HG03103 (cell line): ENCODE measurements around the gene CRYBB1.
A peak's percentile ranks its signal among the peaks of the same experiment; 100 is the strongest.

ENCODE experiments used
- ATAC-seq: cut with Tn5 transposase; IDR thresholded peaks from one replicate; pipeline ENCODE4 v1.9.1; 2021; ENCODE audit warnings: low read depth; ENCODE audit not compliant: unreplicated experiment

The CRYBB1 gene

DNA sequence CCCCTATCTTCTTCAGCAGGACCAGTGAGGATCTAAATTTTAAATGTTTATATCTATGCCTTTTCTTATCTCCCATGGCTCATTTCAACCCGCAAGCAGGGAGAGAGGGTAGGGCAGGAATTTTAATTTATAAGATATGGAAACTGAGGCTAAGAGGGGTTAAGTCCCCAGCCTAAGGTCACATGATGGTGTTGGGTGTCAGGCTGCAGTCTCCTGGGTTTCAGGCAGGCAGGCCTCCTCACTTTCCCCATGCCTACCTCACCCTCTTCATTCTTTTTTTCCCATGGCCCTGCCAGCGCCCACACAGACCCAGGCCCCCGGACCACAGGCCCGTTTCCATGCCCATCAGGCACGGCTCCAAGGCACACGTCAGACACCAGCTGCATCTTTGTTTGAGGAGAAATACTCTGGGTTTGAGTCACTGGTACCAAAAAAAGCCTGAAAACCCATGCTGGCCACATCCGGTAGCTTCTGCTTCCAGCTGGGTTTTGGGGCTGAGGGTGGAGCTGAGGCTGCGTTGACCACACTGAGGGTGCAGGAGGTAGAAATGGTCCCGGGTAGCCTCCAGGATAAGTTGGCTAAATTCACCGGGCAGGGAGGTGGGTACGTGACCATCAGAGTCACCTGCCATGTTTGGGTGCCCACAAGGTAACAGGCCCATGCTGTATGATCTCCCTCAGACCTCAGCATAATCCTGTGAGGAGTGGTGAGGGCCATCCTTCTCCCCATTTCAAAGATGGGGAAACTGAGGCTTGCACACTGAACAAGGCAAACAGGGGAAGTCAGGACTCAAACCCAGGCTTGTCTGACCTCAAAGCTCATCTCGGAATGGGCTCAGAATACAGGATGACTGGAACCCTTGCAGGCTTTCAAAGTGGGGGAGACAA lies 7.5 kb downstream of the CRYBB1 start:
- ATAC-seq: peak; percentile 65

- no peak for ATAC-seq
Observed at GRCh38 chr22:26609287-26609686, 8.5 kb downstream of the CRYBB1 start.

DNA sequence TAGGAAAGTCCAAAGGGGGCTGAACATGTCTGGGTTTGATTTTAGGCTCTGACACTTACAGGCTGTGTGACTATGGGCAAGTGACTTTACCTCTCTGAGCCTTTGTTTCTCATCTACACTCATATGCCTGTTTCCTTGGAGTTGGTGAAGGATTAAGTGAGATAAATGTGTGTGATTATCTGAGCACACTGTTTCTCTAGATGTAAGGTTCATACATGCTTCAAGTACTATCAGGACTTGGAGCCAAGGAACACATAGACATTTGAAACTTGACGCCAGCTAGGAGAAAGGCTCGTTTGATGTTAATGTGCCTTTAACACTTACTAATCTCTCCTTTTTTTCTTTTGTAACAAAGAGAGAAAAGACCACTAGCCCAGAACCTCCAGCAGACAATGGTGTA lies 9.7 kb downstream of the CRYBB1 start:
- no peak for ATAC-seq

DNA sequence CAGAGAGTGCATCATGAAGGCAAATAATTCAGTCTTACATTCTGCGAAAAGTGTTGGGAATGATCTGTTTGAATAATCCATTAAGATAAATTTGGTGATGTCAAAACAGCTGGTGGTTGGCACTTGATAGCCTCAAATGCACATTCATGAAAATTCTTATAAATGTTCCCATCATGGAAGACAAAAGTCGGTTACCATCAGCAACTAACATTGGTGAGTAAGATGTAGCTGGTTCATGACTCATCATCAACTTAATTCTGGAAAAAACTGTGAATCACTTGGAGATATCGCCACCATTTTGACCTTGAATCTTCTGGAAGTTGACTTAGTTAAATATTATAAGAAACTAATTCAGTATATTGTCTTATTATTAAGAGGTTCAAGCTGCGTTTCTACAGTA lies 11.2 kb downstream of the CRYBB1 start:
- ATAC-seq: no peak

- ATAC-seq: no peak
Observed at GRCh38 chr22:26604368-26604767, 13.5 kb downstream of the CRYBB1 start.

DNA sequence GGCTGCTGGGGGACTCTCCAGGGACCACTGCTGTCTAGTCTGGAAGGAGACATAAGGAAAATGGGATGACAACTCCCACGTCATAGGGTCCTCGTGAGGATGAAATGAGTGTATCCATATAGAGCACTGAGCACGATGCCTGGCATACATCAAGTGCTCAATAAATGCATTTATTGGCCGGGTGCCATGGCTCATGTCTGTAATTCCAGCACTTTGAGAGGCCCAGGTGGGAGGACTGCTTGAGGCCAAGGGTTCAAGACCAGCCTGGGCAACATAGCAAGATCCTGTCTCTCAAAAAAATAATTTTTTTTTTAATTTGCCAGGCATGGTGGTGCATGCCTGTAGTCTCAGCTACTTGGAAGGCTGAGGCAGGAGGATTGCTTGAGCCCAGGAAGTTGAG lies 15.7 kb downstream of the CRYBB1 start:
- no peak for ATAC-seq

- no peak for ATAC-seq
Observed at GRCh38 chr22:26601726-26602125, 16.1 kb downstream of the CRYBB1 start.

DNA sequence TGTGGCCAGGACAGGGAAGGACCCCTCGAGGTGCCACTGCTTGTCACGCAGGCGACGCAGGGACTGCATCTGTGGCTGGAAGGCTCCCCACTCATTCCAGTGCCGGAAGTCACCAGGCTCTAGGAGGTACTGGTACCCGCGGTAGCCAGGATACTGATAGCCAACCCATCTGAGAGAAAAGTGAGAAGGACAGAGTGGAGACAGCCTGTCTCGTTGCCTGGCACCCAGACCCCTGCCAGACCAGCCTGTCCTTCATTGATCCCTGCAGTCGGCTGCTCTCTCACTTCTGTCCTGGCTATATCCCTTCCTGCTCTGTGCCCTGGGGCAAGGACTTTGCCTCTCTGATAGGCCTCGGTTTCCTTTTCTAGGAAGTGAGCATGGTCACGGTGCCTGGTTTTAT lies 18.3 kb downstream of the CRYBB1 start:
- no peak for ATAC-seq

GRCh38 chr22:26597480-26597879 lies 20.3 kb downstream of the CRYBB1 start:
- no peak for ATAC-seq

DNA sequence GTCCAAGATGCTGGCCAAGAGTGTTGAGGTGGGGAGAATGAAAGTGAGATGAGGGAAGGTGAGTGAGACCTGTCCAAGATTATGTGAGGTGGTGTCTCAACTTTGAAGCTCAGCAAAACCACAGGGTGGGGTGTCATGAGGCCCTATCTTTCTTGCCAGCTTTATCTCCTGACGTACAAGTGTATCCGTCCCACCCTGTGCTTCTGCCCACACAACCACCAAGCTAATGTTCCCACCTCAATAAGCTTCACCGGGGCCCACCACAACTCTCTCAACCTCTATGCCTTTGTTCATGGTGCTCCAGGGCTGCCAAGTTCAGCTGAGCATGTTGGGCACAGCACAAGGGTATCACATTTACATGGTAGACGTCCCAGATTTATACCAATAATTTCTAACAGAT lies 20.8 kb downstream of the CRYBB1 start:
- ATAC-seq: no peak

- no peak for ATAC-seq
Observed at GRCh38 chr22:26593763-26594162, 24.1 kb downstream of the CRYBB1 start.

GRCh38 chr22:26592421-26592891 lies 25.4 kb downstream of the CRYBB1 start:
- ATAC-seq: no peak

- ATAC-seq: peak; percentile 69
Observed at GRCh38 chr22:26589845-26590736, 27.7 kb downstream of the CRYBB1 start, which contains the start of gene TPST2. Gene TPST2, minus strand, starts transcription at chr22:26590132. Its CDS starts 48,502 bp downstream, at chr22:26541630.

GRCh38 chr22:26589367-26589844 lies 28.4 kb downstream of the CRYBB1 start:
- ATAC-seq: peak; percentile 2

GRCh38 chr22:26588729-26589366 lies 29.0 kb downstream of the CRYBB1 start:
- no peak for ATAC-seq

GRCh38 chr22:26587991-26588613 lies 29.7 kb downstream of the CRYBB1 start:
- ATAC-seq: no peak

DNA sequence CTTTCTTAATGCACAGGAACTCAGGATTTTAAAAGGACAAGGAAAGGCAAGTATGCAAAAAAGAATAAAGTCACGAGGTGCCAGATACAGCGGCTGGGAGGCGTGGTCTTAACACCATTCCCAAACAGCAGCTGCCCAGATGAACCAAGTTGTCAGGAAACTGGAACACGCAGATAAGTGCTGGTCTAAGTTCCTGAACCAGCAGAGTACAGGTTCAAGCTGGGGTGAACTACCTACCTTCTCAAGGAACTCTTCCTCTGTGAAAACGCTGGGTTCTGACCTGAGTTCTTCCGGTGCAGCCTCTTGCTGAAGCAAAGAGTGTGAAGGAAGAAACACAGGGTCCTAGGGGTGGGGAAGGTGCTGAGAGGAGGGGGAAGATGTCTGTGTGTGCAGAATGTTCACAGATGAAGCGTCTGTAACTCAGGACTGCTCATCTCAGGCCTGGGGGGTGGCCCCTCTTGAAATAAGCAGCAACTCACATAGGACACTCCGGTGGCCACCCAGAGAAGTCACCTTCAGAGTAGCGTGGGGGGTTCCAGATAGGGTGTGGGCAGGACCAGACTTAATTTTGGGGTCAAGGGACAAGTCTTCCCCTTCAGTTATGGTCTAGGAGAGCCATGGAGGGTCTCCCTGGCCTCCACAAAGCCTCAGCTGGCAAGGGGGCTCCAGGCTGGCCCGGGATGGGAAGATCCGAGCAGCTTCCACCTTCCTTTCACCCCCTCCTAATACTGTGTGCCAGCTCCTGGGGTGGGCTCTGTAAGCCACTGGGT lies 31.1 kb downstream of the CRYBB1 start:
- ATAC-seq: no peak

DNA sequence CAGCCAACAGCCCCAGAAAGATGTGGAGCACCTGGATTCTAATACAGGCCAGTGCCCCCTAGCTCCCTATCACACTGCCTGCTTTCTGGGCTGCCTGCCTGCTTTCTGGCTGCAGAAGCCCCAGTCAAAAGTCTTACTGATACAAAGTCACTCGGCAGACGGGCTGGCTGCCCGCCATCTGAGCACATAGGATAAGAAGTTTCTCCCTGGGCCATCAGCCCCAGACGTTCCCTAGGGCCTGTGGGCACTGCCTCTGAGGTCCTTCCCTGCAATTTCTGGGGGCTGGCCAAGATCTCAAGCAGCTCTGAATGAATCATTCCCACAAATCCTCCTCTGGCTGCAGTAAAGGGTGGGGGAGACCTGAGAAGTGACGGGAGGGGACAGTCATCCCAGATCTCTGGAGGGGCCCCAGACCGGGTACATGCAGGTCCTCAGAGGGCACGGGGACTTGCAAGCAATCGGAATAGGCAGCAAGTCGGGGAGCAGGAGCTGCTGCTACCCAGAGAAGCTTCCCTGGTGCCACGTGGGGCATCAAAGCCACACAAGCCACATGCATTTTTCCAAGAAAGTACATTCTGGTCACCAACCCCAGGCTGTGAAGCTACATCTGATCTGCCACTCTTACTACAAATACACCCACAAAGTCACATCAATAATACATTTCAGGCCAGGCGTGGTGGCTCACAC lies 32.6 kb downstream of the CRYBB1 start:
- ATAC-seq: no peak

DNA sequence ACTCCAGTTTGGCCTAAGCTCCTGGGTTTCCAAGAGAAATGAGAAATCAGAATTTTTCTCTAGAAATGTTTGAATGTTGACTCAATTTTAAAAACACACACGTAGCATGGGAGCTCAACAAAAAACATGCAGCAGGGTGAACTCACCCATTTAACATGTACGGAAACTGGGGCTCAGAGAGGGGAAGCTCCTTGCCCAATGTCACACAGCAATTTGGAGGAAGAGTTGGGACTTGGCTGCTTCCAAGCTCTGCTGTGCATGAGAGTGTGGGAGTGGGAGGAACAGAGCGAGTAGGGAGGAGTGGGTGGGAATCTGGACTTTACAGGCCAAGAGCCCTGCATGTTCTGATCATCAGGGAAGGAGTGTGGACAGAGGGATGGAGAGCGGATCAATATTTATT lies 33.8 kb downstream of the CRYBB1 start:
- ATAC-seq: no peak
